ENCODE data around the gene CCDC187. TPM values are rescaled to one million over a fixed set of nuclear protein-coding genes. Genes with fewer than 3 reads are reported as not detected.
"Not testable (repeated sequence)": the region's sequence is repeated elsewhere in the genome, so short reads cannot be mapped to it uniquely, and the experiment has no call there.

The CCDC187 gene
- total RNA-seq, 8 experiments from 2014 or later: 0.07 to 1.2 (median 0.19) TPM

GRCh38 chr9:136328622-136329041 is 24.7 kb upstream of the CCDC187 start:
- in situ Hi-C loops (cut with MboI; ENCODE audit: low pct_unique_long_range_greater_than_20kb in 2 of 9, low sequenced_read_pairs in 9 of 9, unreplicated experiment in 9 of 9): no loop called here
- peak overlapping the region; percentile 91 for H3K27ac ChIP-seq
- ATAC-seq (replicated peaks in 6 of 8): peak; percentile 31 to 60 (median 46)
- H3K4me3 ChIP-seq: peak overlapping the region; percentile 58 to 86 (median 70)
- WGBS, 10 experiments: 0 to 3% methylated on average over 4 to 5 of the region's 15 CpGs; no CpG with 5 or more reads in 8 of the 10 experiments
- peaks cover 25 to 48% of the 10 kb centered on the region in 2 donors for H3K4me1 ChIP-seq (replicated peaks in 1 of 2)

DNA sequence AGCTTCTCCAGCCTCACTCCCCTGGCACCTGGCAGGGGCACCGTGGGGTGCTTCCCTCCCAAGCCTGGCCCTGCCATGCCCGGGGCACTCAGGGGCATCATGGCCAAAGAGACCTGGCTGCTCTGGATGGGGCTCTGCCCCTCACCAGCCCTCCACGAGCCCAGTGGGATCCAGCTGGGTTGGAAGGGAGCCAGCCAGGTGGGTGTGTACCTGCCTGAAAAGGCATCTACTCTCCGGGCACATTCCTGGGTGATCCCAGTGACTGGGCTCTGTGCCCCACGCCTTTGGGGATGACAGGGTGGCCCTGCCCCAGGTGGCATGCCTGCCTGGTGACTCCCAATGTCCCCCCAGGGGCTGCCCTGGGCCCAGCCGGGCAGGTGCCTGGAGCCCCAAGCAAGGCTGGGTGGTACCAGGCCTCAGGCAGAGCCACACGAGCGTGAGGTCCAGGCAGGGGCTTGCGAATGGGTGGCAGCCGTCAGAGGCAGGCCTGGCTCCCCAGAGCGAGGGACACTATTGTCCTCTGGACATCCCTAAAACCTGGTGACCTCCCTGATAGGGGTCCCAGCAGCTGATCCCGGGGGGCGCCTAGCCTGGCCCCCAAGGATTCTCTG is 24.2 kb upstream of the CCDC187 start:
- WGBS, 10 experiments: 0 to 17% (median 6%) methylated on average over 1 to 5 of the region's 13 CpGs; no CpG with 5 or more reads in 6 of the 10 experiments
- peaks cover 25 to 48% of the 10 kb centered on the region in 2 donors for H3K4me1 ChIP-seq (replicated peaks in 1 of 2)
- peak overlapping the region; percentile 91 for H3K27ac ChIP-seq
- peak in 7 of 8 experiments; percentile 7 to 23 (median 12) for ATAC-seq (replicated peaks in 6 of 8)
- H3K4me3 ChIP-seq: peak overlapping the region; percentile 58 to 86 (median 70)
- in situ Hi-C loops (cut with MboI; ENCODE audit: low pct_unique_long_range_greater_than_20kb in 2 of 9, low sequenced_read_pairs in 9 of 9, unreplicated experiment in 9 of 9): no loop called here

DNA sequence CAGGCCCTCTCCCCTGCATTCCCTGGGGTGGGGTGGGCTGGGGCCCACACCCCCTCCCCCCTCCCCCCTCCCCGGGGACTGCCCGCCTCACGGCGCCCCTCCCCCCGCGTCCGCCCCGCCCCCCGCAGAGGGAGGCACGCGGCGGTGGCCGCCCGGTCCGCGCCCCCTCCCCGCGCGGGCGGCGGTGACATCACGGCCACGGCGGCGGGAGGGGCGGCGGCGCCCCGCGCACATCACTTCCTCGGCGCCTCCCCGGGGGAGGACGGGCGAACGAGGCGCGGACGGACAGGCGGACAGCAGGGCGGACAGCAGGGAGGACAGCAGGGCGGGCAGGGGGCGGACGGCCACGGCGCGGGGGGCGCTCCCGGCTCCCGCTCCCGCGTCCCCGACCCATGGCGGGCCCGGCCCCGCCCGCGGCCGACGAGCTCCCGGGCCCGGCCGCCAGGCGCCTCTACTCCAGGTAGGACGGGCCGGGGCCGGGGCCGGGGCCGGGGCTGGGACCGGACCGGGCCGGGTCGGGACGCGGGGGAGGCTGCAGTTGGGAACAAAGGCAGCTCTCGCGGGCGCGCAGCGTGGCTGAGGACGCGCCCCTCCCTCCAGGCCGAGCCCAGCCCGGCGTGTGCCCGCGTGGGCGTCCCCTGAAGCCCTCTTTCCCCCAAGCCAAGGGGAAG is 23.5 kb upstream of the CCDC187 start, which contains the start of gene GPSM1:
Gene GPSM1 (plus strand): TSS at position 236 of the 671 bp plus-strand sequence. CDS start 157 bp downstream, at position 393.
- H3K4me3 ChIP-seq: peak within 1 kb of the TSS; percentile 58 to 86 (median 70)
- H3K27ac ChIP-seq: peak within 1 kb of the TSS; percentile 91
- in situ Hi-C loops (cut with MboI; ENCODE audit: low pct_unique_long_range_greater_than_20kb in 2 of 9, low sequenced_read_pairs in 9 of 9, unreplicated experiment in 9 of 9): no loop called here
- H3K4me1 ChIP-seq (replicated peaks in 1 of 2): peaks cover 25 to 48% of the 10 kb centered on the region in 2 donors
- peak; percentile 44 to 67 (median 59) for ATAC-seq (replicated peaks in 6 of 8)
- no CpG with 5 or more reads among the region's 88 CpGs for WGBS, 10 experiments

GRCh38 chr9:136326761-136327303 is 22.9 kb upstream of the CCDC187 start:
- Histone ChIP-seq H3K27ac (peak overlapping the region; percentile 91), H3K4me1 (replicated peaks in 1 of 2) (peaks cover 25 to 48% of the 10 kb centered on the region in 2 donors), H3K4me3 (peak overlapping the region; percentile 58 to 86 (median 70))
- in situ Hi-C loops (cut with MboI; ENCODE audit: low pct_unique_long_range_greater_than_20kb in 2 of 9, low sequenced_read_pairs in 9 of 9, unreplicated experiment in 9 of 9): no loop called here
- WGBS, 10 experiments: no CpG with 5 or more reads among the region's 17 CpGs
- ATAC-seq (replicated peaks in 6 of 8): peak in 6 of 8 experiments; percentile 27 to 53 (median 44)

DNA sequence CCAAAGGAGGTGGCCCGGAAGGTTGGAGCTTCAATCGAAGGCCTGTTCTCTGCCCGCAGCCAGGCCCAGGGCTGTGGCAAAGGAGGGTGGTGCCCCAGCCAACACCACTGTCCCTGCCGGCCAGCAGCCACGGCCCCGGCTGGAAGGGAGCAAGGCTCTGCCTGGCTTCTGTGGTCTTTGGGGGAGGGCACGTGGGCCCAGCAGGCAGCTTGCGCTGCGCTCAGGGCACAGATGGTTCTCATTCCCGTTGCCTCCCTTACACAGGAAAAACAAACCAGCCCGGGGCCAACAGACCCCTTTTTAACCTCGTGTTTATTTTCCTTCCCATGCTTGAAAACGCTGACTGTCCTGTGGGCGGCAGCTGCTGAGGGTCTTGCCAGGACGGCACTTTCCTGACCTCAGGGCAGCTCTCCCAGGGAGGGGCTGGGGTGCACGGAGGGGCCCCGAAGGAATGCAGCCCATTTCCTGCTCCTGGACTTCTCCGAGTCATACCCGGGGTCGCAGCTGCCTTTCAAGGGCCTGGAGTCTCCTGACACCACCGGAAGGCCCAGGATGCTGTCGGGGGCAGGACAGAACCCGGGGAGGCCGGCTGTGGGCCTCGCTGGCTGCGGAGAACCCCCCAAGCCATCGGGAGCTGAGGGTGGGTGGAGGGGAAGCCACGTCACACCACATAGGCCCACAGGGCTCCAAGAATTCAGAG is 22.3 kb upstream of the CCDC187 start:
- H3K4me1 ChIP-seq (replicated peaks in 1 of 2): peaks cover 25 to 48% of the 10 kb centered on the region in 2 donors
- peak in 5 of 8 experiments; percentile 0 to 14 (median 1) for ATAC-seq (replicated peaks in 6 of 8)
- no peak overlapping the region for H3K4me3 ChIP-seq
- peak overlapping the region; percentile 91 for H3K27ac ChIP-seq
- in situ Hi-C loops (cut with MboI; ENCODE audit: low pct_unique_long_range_greater_than_20kb in 2 of 9, low sequenced_read_pairs in 9 of 9, unreplicated experiment in 9 of 9): no loop called here
- 0 to 73% (median 32%) methylated on average over 1 to 10 of the region's 28 CpGs; no CpG with 5 or more reads in 5 of the 10 experiments for WGBS, 10 experiments

GRCh38 chr9:136325358-136325757 is 21.5 kb upstream of the CCDC187 start:
- Histone ChIP-seq H3K4me1 (replicated peaks in 1 of 2) (peaks cover 25 to 46% of the 10 kb centered on the region in 2 donors), H3K27ac (no peak overlapping the region), H3K4me3 (no peak overlapping the region)
- 80 to 100% (median 100%) methylated on average over 1 to 3 of the region's 13 CpGs; no CpG with 5 or more reads in 7 of the 10 experiments for WGBS, 10 experiments
- no peak for ATAC-seq (replicated peaks in 6 of 8)
- in situ Hi-C loops (cut with MboI; ENCODE audit: low pct_unique_long_range_greater_than_20kb in 2 of 9, low sequenced_read_pairs in 9 of 9, unreplicated experiment in 9 of 9): no loop called here

GRCh38 chr9:136324501-136325300 is 20.8 kb upstream of the CCDC187 start:
- Histone ChIP-seq H3K27ac (no peak overlapping the region), H3K4me1 (replicated peaks in 1 of 2) (peaks cover 21 to 41% of the 10 kb centered on the region in 2 donors), H3K4me3 (no peak overlapping the region)
- ATAC-seq (replicated peaks in 6 of 8): peak in 5 of 8 experiments; percentile 2 to 28 (median 20)
- in situ Hi-C loops (cut with MboI; ENCODE audit: low pct_unique_long_range_greater_than_20kb in 2 of 9, low sequenced_read_pairs in 9 of 9, unreplicated experiment in 9 of 9): no loop called here
- 60 to 90% methylated on average over 1 to 5 of the region's 24 CpGs; no CpG with 5 or more reads in 8 of the 10 experiments for WGBS, 10 experiments

DNA sequence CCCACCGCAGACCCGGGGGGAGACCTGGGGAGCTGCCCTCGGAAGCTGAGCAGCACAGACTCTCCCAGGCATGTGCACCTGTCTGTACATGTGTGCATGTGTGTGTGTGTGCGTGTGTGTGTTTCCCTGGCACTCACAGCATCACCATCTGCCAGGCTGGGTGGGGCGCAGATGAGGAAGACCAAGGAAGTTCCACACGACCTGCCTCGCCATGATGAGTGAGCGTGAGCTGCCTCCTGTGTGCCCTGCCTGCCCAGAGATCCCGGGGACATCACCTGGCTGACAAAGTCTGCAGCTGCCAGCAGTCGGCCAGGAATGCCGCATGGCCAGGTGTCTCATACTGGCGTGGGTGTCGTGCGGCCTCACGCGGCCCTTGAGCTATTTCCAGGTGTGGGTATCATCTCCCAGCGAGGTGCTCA is 19.5 kb upstream of the CCDC187 start:
- WGBS, 10 experiments: 75 to 100% (median 77%) methylated on average over 1 to 5 of the region's 17 CpGs; no CpG with 5 or more reads in 7 of the 10 experiments
- ATAC-seq (replicated peaks in 6 of 8): no peak
- Histone ChIP-seq H3K4me3 (no peak overlapping the region), H3K4me1 (replicated peaks in 1 of 2) (peaks cover 18 to 36% of the 10 kb centered on the region in 2 donors), H3K27ac (no peak overlapping the region)
- in situ Hi-C loops (cut with MboI; ENCODE audit: low pct_unique_long_range_greater_than_20kb in 2 of 9, low sequenced_read_pairs in 9 of 9, unreplicated experiment in 9 of 9): no loop called here

DNA sequence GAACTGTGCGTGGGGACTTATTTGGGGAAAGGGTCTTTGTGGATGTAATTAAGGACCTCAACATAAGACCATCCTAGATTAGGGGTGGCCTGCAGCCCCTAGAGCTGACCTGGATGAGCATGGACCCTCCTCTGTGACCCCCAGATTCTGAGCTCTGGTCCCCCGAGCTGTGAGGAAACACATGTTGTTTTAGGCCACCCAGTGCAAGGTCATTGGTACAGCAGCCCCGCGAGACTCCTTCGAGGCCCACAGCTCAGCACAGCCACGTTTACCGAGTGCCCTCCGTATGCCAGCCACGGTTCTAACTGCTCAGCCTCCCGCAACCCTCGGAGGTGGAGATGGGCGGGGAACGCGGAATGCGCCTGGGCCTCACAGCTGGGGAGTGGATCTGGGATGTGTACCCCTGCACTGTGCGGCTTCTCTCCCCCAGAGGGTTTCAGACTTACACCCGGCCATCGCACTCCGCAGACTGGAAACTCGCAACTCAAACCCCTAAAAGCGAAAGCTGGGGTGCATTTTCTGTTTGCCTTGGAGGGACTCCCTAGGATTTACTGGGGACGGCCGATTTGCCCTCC is 18.9 kb upstream of the CCDC187 start:
- WGBS, 10 experiments: 30 to 82% (median 46%) methylated on average over 2 to 7 of the region's 23 CpGs; no CpG with 5 or more reads in 5 of the 10 experiments
- ATAC-seq (replicated peaks in 6 of 8): no peak
- in situ Hi-C loops (cut with MboI; ENCODE audit: low pct_unique_long_range_greater_than_20kb in 2 of 9, low sequenced_read_pairs in 9 of 9, unreplicated experiment in 9 of 9): no loop called here

DNA sequence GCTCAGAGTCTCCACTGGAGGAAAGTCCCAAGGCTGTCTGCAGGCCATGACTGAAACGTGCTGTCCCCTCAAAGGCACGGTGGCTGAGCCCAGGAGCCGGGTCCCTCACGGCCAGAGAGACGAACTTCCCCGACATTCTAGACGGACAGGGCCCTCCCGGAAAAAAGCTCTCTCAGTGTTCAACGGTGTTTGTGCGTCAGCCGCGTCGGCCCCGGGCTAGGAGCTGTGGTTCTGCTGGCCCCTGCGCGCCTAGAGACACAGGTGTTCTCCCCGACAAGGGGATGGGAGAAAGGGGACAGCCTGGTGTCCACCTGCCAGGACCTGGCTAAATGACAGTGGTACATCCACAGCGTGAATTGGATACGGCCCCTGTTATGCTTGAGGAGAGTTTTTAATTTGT is 17.7 kb upstream of the CCDC187 start:
- Histone ChIP-seq H3K4me3 (no peak overlapping the region), H3K27ac (no peak overlapping the region), H3K4me1 (replicated peaks in 1 of 2) (peaks cover 29 to 45% of the 10 kb centered on the region in 2 donors)
- WGBS, 10 experiments: 79 to 100% (median 91%) methylated on average over 1 to 14 of the region's 19 CpGs; no CpG with 5 or more reads in 2 of the 10 experiments
- in situ Hi-C loops (cut with MboI; ENCODE audit: low pct_unique_long_range_greater_than_20kb in 2 of 9, low sequenced_read_pairs in 9 of 9, unreplicated experiment in 9 of 9): no loop called here
- ATAC-seq (replicated peaks in 6 of 8): no peak

More for the DNA sequence above, 18.9 kb upstream of the CCDC187 start:
- peaks cover 24 to 41% of the 10 kb centered on the region in 2 donors for H3K4me1 ChIP-seq (replicated peaks in 1 of 2)
- no peak overlapping the region for H3K4me3 ChIP-seq
- H3K27ac ChIP-seq: no peak overlapping the region

DNA sequence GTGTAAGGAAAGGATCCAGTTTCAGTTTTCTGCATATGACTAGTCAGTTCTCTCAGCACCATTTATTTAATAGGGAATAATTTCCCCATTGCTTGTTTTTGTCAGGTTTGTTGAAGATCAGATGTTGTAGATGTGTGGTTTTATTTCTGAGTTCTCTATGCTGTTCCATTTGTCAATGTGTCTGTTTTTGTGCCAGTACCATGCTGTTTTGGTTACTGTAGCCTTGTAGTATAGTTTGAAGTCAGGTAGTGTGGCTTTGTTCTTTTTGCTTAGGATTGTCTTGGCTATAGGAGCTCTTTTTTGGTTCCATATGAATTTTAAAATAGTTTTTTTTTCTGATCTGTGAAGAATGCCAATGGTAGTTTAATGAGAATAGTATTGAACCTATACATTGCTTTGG is 17.1 kb upstream of the CCDC187 start:
- H3K27ac ChIP-seq; H3K4me3 ChIP-seq; ATAC-seq (replicated peaks in 6 of 8); in situ Hi-C loops (cut with MboI; ENCODE audit: low pct_unique_long_range_greater_than_20kb in 2 of 9, low sequenced_read_pairs in 9 of 9, unreplicated experiment in 9 of 9): not testable (repeated sequence)
- peaks cover 23 to 39% of the 10 kb centered on the region in 2 donors for H3K4me1 ChIP-seq (replicated peaks in 1 of 2)

DNA sequence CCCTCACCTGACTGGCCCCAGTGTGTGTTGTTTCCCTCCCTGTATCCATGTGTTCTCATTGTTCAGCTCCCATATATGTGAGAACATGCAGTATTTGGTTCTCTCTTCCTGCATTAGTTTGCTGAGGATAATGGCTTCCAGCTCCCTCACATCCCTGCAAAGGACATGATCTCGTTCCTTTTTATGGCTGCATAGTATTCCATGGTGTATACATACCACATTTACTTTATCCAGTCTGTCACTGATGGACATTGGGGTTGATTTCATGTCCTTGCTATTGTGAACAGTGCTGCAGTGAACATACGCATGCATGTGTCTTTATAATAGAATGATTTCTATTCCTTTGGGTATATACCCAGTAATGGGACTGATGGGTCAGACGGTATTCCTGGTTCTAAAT is 16.1 kb upstream of the CCDC187 start:
- in situ Hi-C loops (cut with MboI; ENCODE audit: low pct_unique_long_range_greater_than_20kb in 2 of 9, low sequenced_read_pairs in 9 of 9, unreplicated experiment in 9 of 9); H3K4me3 ChIP-seq; ATAC-seq (replicated peaks in 6 of 8); H3K27ac ChIP-seq: not testable (repeated sequence)
- WGBS, 10 experiments: 75 to 100% (median 95%) methylated on average over 1 to 3 of the region's 3 CpGs
- peaks cover 23 to 31% of the 10 kb centered on the region in 2 donors for H3K4me1 ChIP-seq (replicated peaks in 1 of 2)
